ENCODE data around the gene FZD8.
"Not testable (repeated sequence)": the region's sequence is repeated elsewhere in the genome, so short reads cannot be mapped to it uniquely, and the experiment has no call there.

Gene FZD8, protein sequence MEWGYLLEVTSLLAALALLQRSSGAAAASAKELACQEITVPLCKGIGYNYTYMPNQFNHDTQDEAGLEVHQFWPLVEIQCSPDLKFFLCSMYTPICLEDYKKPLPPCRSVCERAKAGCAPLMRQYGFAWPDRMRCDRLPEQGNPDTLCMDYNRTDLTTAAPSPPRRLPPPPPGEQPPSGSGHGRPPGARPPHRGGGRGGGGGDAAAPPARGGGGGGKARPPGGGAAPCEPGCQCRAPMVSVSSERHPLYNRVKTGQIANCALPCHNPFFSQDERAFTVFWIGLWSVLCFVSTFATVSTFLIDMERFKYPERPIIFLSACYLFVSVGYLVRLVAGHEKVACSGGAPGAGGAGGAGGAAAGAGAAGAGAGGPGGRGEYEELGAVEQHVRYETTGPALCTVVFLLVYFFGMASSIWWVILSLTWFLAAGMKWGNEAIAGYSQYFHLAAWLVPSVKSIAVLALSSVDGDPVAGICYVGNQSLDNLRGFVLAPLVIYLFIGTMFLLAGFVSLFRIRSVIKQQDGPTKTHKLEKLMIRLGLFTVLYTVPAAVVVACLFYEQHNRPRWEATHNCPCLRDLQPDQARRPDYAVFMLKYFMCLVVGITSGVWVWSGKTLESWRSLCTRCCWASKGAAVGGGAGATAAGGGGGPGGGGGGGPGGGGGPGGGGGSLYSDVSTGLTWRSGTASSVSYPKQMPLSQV

GRCh38 chr10:35642035-35642792 is at the start of gene FZD8:
Gene FZD8 (minus strand): TSS chr10:35642296. CDS start chr10:35641429, 867 bp downstream.
- Histone ChIP-seq H3K4me1 (ENCODE audit: insufficient read depth, low read length) (peaks cover 8% of the 10 kb centered on the region), H3K27me3 (ENCODE audit: control insufficient read depth in 1 of 2, insufficient read depth in 2 of 2, low read length in 2 of 2) (no peaks in the 10 kb centered on the region), H3K27ac (ENCODE audit: low read depth, low read length) (peak within 1 kb of the TSS; percentile 97), H3K36me3 (ENCODE audit: insufficient read depth, low read length) (no peaks in the 10 kb centered on the region), H3K4me3 (ENCODE audit: low read depth in 1 of 2, low read length in 2 of 2) (peak within 1 kb of the TSS; percentile 84 to 94), H3K9ac (ENCODE audit: low read length) (peak within 1 kb of the TSS; percentile 78), H3K9me3 (ENCODE audit: low read length) (no peaks in the 10 kb centered on the region)

- Histone ChIP-seq H3K36me3 (ENCODE audit: insufficient read depth, low read length) (no peaks in the 10 kb centered on the region), H3K27me3 (ENCODE audit: control insufficient read depth in 1 of 2, insufficient read depth in 2 of 2, low read length in 2 of 2) (no peaks in the 10 kb centered on the region), H3K27ac (ENCODE audit: low read depth, low read length) (no peak overlapping the region), H3K9me3 (ENCODE audit: low read length) (no peaks in the 10 kb centered on the region), H3K4me1 (ENCODE audit: insufficient read depth, low read length) (no peaks in the 10 kb centered on the region), H3K9ac (ENCODE audit: low read length) (no peak overlapping the region), H3K4me3 (ENCODE audit: low read depth in 1 of 2, low read length in 2 of 2) (no peak overlapping the region)
Measured at GRCh38 chr10:35691522-35692236, 49.6 kb upstream of the FZD8 start.

GRCh38 chr10:35690534-35690933 is 48.4 kb upstream of the FZD8 start:
- Histone ChIP-seq H3K36me3 (ENCODE audit: insufficient read depth, low read length) (no peaks in the 10 kb centered on the region), H3K4me3 (ENCODE audit: low read depth in 1 of 2, low read length in 2 of 2) (no peak overlapping the region), H3K27ac (ENCODE audit: low read depth, low read length) (no peak overlapping the region), H3K27me3 (ENCODE audit: control insufficient read depth in 1 of 2, insufficient read depth in 2 of 2, low read length in 2 of 2) (no peaks in the 10 kb centered on the region), H3K9ac (ENCODE audit: low read length) (no peak overlapping the region), H3K9me3 (ENCODE audit: low read length) (no peaks in the 10 kb centered on the region), H3K4me1 (ENCODE audit: insufficient read depth, low read length) (no peaks in the 10 kb centered on the region)

- not testable (repeated sequence) for H3K9ac ChIP-seq (ENCODE audit: low read length); H3K27ac ChIP-seq (ENCODE audit: low read depth, low read length); H3K4me3 ChIP-seq (ENCODE audit: low read depth in 1 of 2, low read length in 2 of 2)
Measured at GRCh38 chr10:35685858-35686257, 43.8 kb upstream of the FZD8 start.

DNA sequence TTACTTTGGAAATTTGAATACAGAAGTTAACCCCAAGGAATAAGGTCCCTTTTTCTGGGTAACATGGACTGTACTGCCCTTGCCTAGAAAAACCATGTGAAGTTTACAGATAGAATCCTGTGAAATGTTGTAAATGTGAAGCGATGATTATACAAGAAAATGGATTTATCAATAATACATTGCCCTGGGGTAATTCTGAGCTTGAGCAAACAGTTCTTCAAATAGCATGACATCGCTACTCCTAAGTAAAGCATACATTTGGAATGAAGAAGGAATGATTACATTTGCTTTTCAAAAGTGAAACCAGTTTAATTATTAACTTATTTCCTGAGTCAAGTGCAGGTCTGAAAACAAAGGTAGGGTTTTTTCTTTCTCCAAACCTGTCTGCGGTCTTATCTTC is 43.3 kb upstream of the FZD8 start:
- H3K27me3 ChIP-seq (ENCODE audit: control insufficient read depth in 1 of 2, insufficient read depth in 2 of 2, low read length in 2 of 2), result no peaks in the 10 kb centered on the region
- no peak overlapping the region for H3K9ac ChIP-seq (ENCODE audit: low read length)
- H3K4me1 ChIP-seq (ENCODE audit: insufficient read depth, low read length), result no peaks in the 10 kb centered on the region
- H3K27ac ChIP-seq (ENCODE audit: low read depth, low read length), result no peak overlapping the region
- no peak overlapping the region for H3K4me3 ChIP-seq (ENCODE audit: low read depth in 1 of 2, low read length in 2 of 2)
- no peaks in the 10 kb centered on the region for H3K9me3 ChIP-seq (ENCODE audit: low read length)
- no peaks in the 10 kb centered on the region for H3K36me3 ChIP-seq (ENCODE audit: insufficient read depth, low read length)

More at GRCh38 chr10:35685858-35686257, 43.8 kb upstream of the FZD8 start:
- H3K36me3 ChIP-seq (ENCODE audit: insufficient read depth, low read length); H3K27me3 ChIP-seq (ENCODE audit: control insufficient read depth in 1 of 2, insufficient read depth in 2 of 2, low read length in 2 of 2); H3K4me1 ChIP-seq (ENCODE audit: insufficient read depth, low read length); H3K9me3 ChIP-seq (ENCODE audit: low read length): not testable (repeated sequence)

DNA sequence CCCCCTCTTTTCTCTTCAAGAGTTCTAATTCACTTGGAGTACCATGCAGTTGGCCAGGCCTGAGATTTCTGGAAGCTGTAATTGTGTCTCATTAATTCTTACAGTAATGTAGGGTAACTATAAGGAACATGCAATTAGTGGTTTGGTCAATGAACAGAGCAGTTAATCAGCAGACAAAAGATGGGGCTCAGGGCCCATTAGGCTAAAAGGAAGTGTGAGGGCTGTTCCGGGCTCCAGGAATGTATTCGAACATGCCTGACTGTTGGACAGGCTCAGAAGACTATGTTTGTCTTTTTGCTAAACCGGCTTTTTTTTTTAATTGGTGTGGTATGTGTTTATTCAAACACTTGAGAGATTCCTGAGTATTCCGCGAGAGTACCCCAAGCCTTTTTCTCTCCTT is 42.5 kb upstream of the FZD8 start:
- Histone ChIP-seq H3K4me3 (ENCODE audit: low read depth in 1 of 2, low read length in 2 of 2) (no peak overlapping the region), H3K36me3 (ENCODE audit: insufficient read depth, low read length) (no peaks in the 10 kb centered on the region), H3K9ac (ENCODE audit: low read length) (no peak overlapping the region), H3K9me3 (ENCODE audit: low read length) (no peaks in the 10 kb centered on the region), H3K27ac (ENCODE audit: low read depth, low read length) (no peak overlapping the region), H3K4me1 (ENCODE audit: insufficient read depth, low read length) (no peaks in the 10 kb centered on the region), H3K27me3 (ENCODE audit: control insufficient read depth in 1 of 2, insufficient read depth in 2 of 2, low read length in 2 of 2) (no peaks in the 10 kb centered on the region)

DNA sequence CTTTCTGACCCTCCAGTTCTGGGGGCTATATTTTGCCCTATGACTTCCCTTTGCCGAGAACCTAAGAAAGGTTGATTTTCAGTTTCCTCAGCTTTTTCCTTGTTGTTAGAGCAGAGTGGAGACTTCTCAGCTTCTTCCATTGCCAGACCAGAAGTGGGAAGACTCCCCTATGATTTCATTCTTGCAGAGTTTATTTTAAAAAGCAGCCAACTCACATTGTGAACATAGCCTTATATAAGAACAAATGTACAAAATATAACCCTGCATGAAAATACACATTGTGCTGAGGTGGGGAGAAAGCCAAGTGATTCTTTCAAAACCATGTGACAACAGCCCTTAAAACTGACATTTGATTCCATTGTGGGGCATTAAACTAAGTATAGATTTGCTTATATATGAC is 33.8 kb upstream of the FZD8 start:
- Histone ChIP-seq H3K9ac (ENCODE audit: low read length) (no peak overlapping the region), H3K36me3 (ENCODE audit: insufficient read depth, low read length) (no peaks in the 10 kb centered on the region), H3K9me3 (ENCODE audit: low read length) (no peaks in the 10 kb centered on the region), H3K4me1 (ENCODE audit: insufficient read depth, low read length) (no peaks in the 10 kb centered on the region), H3K27me3 (ENCODE audit: control insufficient read depth in 1 of 2, insufficient read depth in 2 of 2, low read length in 2 of 2) (no peaks in the 10 kb centered on the region), H3K27ac (ENCODE audit: low read depth, low read length) (no peak overlapping the region), H3K4me3 (ENCODE audit: low read depth in 1 of 2, low read length in 2 of 2) (no peak overlapping the region)

DNA sequence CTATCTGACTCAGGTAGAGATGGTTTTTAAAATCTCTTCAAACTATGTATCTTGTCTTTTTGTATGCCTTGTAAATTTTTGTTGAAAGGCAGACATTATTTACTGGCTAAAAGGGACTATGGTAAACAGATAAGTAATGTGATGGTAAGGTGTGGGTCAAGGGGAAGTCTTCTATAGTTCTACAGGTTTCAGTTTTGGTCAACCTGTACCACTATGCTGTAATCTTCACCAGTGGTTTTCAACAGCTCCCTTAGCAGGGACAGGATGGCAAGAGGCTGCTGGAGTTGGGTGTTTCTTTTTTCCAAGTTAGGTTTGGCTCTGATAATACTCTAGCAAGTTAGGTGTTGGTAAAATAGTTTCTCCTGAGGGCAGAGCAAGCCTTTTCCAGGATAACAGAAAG is 32.7 kb upstream of the FZD8 start:
- H3K27ac ChIP-seq (ENCODE audit: low read depth, low read length), result no peak overlapping the region
- no peaks in the 10 kb centered on the region for H3K27me3 ChIP-seq (ENCODE audit: control insufficient read depth in 1 of 2, insufficient read depth in 2 of 2, low read length in 2 of 2)
- no peaks in the 10 kb centered on the region for H3K9me3 ChIP-seq (ENCODE audit: low read length)
- no peak overlapping the region for H3K4me3 ChIP-seq (ENCODE audit: low read depth in 1 of 2, low read length in 2 of 2)
- H3K4me1 ChIP-seq (ENCODE audit: insufficient read depth, low read length), result no peaks in the 10 kb centered on the region
- no peaks in the 10 kb centered on the region for H3K36me3 ChIP-seq (ENCODE audit: insufficient read depth, low read length)
- no peak overlapping the region for H3K9ac ChIP-seq (ENCODE audit: low read length)

DNA sequence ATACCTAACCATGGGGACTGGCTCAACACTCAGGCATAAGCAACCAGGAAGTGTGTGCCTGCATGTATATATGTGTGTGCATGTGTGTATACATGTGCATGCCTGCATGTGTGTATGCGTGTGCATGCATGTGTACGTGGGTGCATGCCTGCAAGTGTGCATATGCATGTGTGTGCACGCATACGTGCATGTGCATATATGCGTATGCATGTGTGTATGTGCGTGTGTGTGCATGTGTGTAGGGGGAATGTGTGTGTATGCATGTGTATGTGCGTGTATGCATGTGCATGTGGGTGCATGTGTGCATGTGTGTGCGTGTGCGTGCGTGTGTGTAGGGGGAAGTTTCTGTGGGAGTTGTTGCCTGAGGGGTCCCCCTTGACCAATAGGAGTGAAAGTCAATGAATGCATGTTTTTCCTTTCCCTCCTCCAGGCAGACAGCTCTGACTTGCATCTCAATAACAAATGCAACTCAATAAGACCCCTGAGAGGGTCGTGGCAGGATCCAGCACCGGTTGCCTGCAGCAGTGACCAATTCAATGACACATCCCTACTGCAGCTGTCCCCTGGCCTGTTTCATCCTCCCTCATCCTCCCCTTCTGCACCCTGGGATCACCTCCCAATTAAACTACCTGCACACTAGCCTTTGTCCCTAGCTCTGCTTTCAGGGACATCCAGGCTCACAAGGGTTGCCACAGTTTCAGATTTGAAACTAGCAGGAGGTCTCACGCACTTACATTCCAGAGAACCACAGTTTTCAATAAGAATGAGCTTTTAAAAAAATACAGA is 27.0 kb upstream of the FZD8 start:
- Histone ChIP-seq H3K4me1 (ENCODE audit: insufficient read depth, low read length) (no peaks in the 10 kb centered on the region), H3K4me3 (ENCODE audit: low read depth in 1 of 2, low read length in 2 of 2) (no peak overlapping the region), H3K9ac (ENCODE audit: low read length) (no peak overlapping the region), H3K9me3 (ENCODE audit: low read length) (no peaks in the 10 kb centered on the region), H3K27me3 (ENCODE audit: control insufficient read depth in 1 of 2, insufficient read depth in 2 of 2, low read length in 2 of 2) (no peaks in the 10 kb centered on the region), H3K27ac (ENCODE audit: low read depth, low read length) (no peak overlapping the region), H3K36me3 (ENCODE audit: insufficient read depth, low read length) (no peaks in the 10 kb centered on the region)

GRCh38 chr10:35667971-35668370 is 25.9 kb upstream of the FZD8 start:
- no peak overlapping the region for H3K9ac ChIP-seq (ENCODE audit: low read length)
- H3K36me3 ChIP-seq (ENCODE audit: insufficient read depth, low read length), result no peaks in the 10 kb centered on the region

More at GRCh38 chr10:35667971-35668370, 25.9 kb upstream of the FZD8 start:
- Histone ChIP-seq H3K9me3 (ENCODE audit: low read length) (no peaks in the 10 kb centered on the region), H3K27me3 (ENCODE audit: control insufficient read depth in 1 of 2, insufficient read depth in 2 of 2, low read length in 2 of 2) (no peaks in the 10 kb centered on the region), H3K4me1 (ENCODE audit: insufficient read depth, low read length) (no peaks in the 10 kb centered on the region), H3K27ac (ENCODE audit: low read depth, low read length) (no peak overlapping the region), H3K4me3 (ENCODE audit: low read depth in 1 of 2, low read length in 2 of 2) (no peak overlapping the region)

Measured in muscle layer of colon (tissue), 2 donors.